ENCODE measurements around the gene SAMD1.

DNA sequence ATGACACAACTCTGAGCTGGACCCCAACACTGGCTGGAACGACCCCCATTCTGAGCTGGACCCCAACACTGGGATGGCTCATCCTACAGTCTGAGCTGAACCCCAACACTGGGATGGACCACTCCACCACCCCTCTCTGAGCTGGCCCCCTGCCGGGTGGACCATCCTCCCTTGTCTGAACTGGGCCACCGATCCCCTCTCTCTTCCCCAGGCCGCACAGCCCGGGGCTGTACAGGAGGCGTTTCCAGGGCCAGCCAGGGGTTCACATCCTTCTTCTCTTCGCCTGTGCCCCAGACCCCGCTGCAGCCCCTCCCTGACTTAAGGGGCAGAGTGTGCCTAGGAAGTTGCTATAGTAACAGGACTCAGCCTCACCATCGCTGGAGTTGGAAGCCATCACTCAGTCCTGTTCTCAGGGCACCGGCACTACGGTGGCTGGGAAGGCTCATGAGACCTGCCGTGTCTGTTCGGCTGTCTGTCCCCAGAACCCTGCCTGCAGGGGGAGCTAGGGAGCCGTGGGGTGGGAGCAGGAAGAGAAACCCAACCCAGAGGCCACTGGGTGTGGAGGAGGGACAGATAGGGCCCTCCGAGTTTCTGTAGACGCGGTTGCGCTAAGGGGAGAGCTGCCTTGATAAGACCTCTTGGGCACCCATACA lies 23.3 kb upstream of the SAMD1 start:
- TF ChIP-seq POLR2A (IDR thresholded peaks at IDR 0.05) (no peak), CTCF (IDR thresholded peaks at IDR 0.05) (no peak), POLR2AphosphoS5 (IDR thresholded peaks at IDR 0.05) (no peak)

All from sigmoid colon (tissue), 4 donors.